Activated naive CD4-positive, alpha-beta T cell treated with anti-CD3 and anti-CD28 coated beads, Interleukin-2, amount 50 U/mL, for 72 hours (primary cell): ENCODE measurements around the gene CCDC112. TPM values are rescaled to one million over a fixed set of nuclear protein-coding genes. Genes with fewer than 3 reads are reported as not detected.
"Not testable (repeated sequence)": the region's sequence is repeated elsewhere in the genome, so short reads cannot be mapped to it uniquely, and the experiment has no call there.

ENCODE experiments used
- ATAC-seq, 2 donors: fragments of 150-1000 bp; cut with Tn5 transposase; 2 replicates each; pipeline ENCODE4 v1.10.0; 2021; ENCODE audit warnings: mild to moderate bottlenecking in 2 of 2, moderate library complexity in 2 of 2
- DNase-seq, 2 donors: peaks; one replicate each; pipeline ENCODE4 v3.0.0; 2021 to 2022; ENCODE audit warnings: low spot score in 2 of 2
- H3K27ac Mint-ChIP-seq, 2 donors: one replicate each; pipeline ENCODE4 v1.8.0; 2022; ENCODE audit warnings: mild to moderate bottlenecking in 2 of 2, mixed read lengths in 2 of 2
- H3K36me3 Mint-ChIP-seq, 2 donors: one replicate each; pipeline ENCODE4 v1.8.0; 2022; ENCODE audit warnings: mixed read lengths in 2 of 2
- H3K9me3 Mint-ChIP-seq, 2 donors: one replicate each; pipeline ENCODE4 v1.8.0; 2022; ENCODE audit warnings: mixed read lengths in 2 of 2
- total RNA-seq, 2 donors: library from RNA; stranded (reverse); gene quantifications; one replicate each; pipeline ENCODE4 v1.2.3, GENCODE V29; 2022

CCDC112 gene
- total RNA-seq, result 1 to 10 TPM; 1.8 to 2.0 TPM

- ATAC-seq, result peak; percentile 90 to 93
- peak; percentile 65 to 76 for DNase-seq
- H3K9me3 Mint-ChIP-seq, result peaks cover 3 to 6% of the 10 kb centered on the region in 2 donors
- peaks cover 0 to 6% of the 10 kb centered on the region in 2 donors for H3K36me3 Mint-ChIP-seq
- H3K27ac Mint-ChIP-seq, result no peak within 1 kb of the TSS
These were observed at the start of gene CCDC112 for GRCh38 chr5:115296124-115297022. TSS of gene CCDC112 (minus strand) at chr5:115296654. CDS start at chr5:115296543, 111 bp downstream.

GRCh38 chr5:115345344-115345743, 48.9 kb upstream of the CCDC112 start:
- Mint-ChIP-seq H3K9me3 (no peaks in the 10 kb centered on the region), H3K36me3 (no peaks in the 10 kb centered on the region), H3K27ac (no peak overlapping the region)
- ATAC-seq (no peak), DNase-seq (no peak)

GRCh38 chr5:115343855-115344254, 47.4 kb upstream of the CCDC112 start:
- Mint-ChIP-seq H3K9me3 (no peaks in the 10 kb centered on the region), H3K27ac (no peak overlapping the region), H3K36me3 (no peaks in the 10 kb centered on the region)
- ATAC-seq, result no peak
- DNase-seq, result no peak

- no peak for DNase-seq
- H3K27ac Mint-ChIP-seq, result no peak overlapping the region
- H3K36me3 Mint-ChIP-seq, result no peaks in the 10 kb centered on the region
- no peaks in the 10 kb centered on the region for H3K9me3 Mint-ChIP-seq
- ATAC-seq, result no peak
These were observed 46.3 kb upstream of the CCDC112 start for GRCh38 chr5:115342590-115343377.

- DNase-seq (no peak), ATAC-seq (no peak)
- no peaks in the 10 kb centered on the region for H3K9me3 Mint-ChIP-seq
- H3K36me3 Mint-ChIP-seq, result no peaks in the 10 kb centered on the region
- H3K27ac Mint-ChIP-seq, result no peak overlapping the region
These were observed 45.3 kb upstream of the CCDC112 start for GRCh38 chr5:115341745-115342144.

GRCh38 chr5:115338851-115339250, 42.4 kb upstream of the CCDC112 start:
- no peaks in the 10 kb centered on the region for H3K36me3 Mint-ChIP-seq
- H3K27ac Mint-ChIP-seq, result no peak overlapping the region
- no peak for DNase-seq
- H3K9me3 Mint-ChIP-seq, result no peaks in the 10 kb centered on the region
- ATAC-seq, result no peak

GRCh38 chr5:115337882-115338281, 41.4 kb upstream of the CCDC112 start:
- ATAC-seq (no peak), DNase-seq (no peak)
- Mint-ChIP-seq H3K27ac (no peak overlapping the region), H3K9me3 (no peaks in the 10 kb centered on the region), H3K36me3 (no peaks in the 10 kb centered on the region)

GRCh38 chr5:115336964-115337363, 40.5 kb upstream of the CCDC112 start:
- Mint-ChIP-seq H3K36me3 (no peaks in the 10 kb centered on the region), H3K9me3 (no peaks in the 10 kb centered on the region), H3K27ac (no peak overlapping the region)
- DNase-seq (no peak), ATAC-seq (no peak)

GRCh38 chr5:115336201-115336720, 39.8 kb upstream of the CCDC112 start:
- ATAC-seq (no peak), DNase-seq (no peak)
- H3K36me3 Mint-ChIP-seq, result no peaks in the 10 kb centered on the region
- no peak overlapping the region for H3K27ac Mint-ChIP-seq
- no peaks in the 10 kb centered on the region for H3K9me3 Mint-ChIP-seq

GRCh38 chr5:115335301-115335700, 38.8 kb upstream of the CCDC112 start:
- ATAC-seq, result no peak
- H3K36me3 Mint-ChIP-seq, result no peaks in the 10 kb centered on the region
- DNase-seq, result no peak
- H3K9me3 Mint-ChIP-seq, result no peaks in the 10 kb centered on the region
- peak overlapping the region in 1 of 2 donors; percentile 11 for H3K27ac Mint-ChIP-seq

- Mint-ChIP-seq H3K27ac (no peak overlapping the region), H3K9me3 (no peaks in the 10 kb centered on the region), H3K36me3 (no peaks in the 10 kb centered on the region)
- DNase-seq, result no peak
- ATAC-seq, result peak; percentile 34 to 49
These were observed 36.7 kb upstream of the CCDC112 start for GRCh38 chr5:115333164-115333563.

- no peaks in the 10 kb centered on the region for H3K9me3 Mint-ChIP-seq
- ATAC-seq (no peak), DNase-seq (no peak)
- H3K27ac Mint-ChIP-seq, result no peak overlapping the region
- no peaks in the 10 kb centered on the region for H3K36me3 Mint-ChIP-seq
These were observed 34.4 kb upstream of the CCDC112 start for GRCh38 chr5:115330830-115331229.

- no peak for ATAC-seq
- H3K27ac Mint-ChIP-seq, result no peak overlapping the region
- no peak for DNase-seq
- no peaks in the 10 kb centered on the region for H3K36me3 Mint-ChIP-seq
- no peaks in the 10 kb centered on the region for H3K9me3 Mint-ChIP-seq
These were observed 33.0 kb upstream of the CCDC112 start for GRCh38 chr5:115329475-115329874.

GRCh38 chr5:115328617-115329274, 32.3 kb upstream of the CCDC112 start:
- DNase-seq, ATAC-seq, H3K36me3 Mint-ChIP-seq, H3K9me3 Mint-ChIP-seq, H3K27ac Mint-ChIP-seq: not testable (repeated sequence)

GRCh38 chr5:115325296-115325959, 29.0 kb upstream of the CCDC112 start:
- Mint-ChIP-seq H3K9me3 (no peaks in the 10 kb centered on the region), H3K27ac (no peak overlapping the region), H3K36me3 (no peaks in the 10 kb centered on the region)
- ATAC-seq (no peak), DNase-seq (no peak)

- no peaks in the 10 kb centered on the region for H3K36me3 Mint-ChIP-seq
- ATAC-seq (no peak), DNase-seq (no peak)
- no peak overlapping the region for H3K27ac Mint-ChIP-seq
- no peaks in the 10 kb centered on the region for H3K9me3 Mint-ChIP-seq
These were observed 27.6 kb upstream of the CCDC112 start for GRCh38 chr5:115324021-115324420.
